PC-9 (cell line): ENCODE results near the gene MSL2. TPM values are rescaled to one million over a fixed set of nuclear protein-coding genes. Genes with fewer than 3 reads are reported as not detected.

Experiments used
- BruUV-seq: library from RNA; stranded (reverse); fragments of 400-500 nt; replicated peaks from 2 replicates; lab custom pipeline; 2021; lab: Mats Ljungman, UMichigan
- CTCF ChIA-PET: fragments of 300-600 bp; sonication (Branson Sonifier 250); formaldehyde crosslinking; loops from one replicate; lab custom pipeline; 2022; ENCODE audit warnings: antibody characterized with exemption; lab: Charles Lee
- POLR2A ChIA-PET: fragments of 300-600 bp; sonication (Branson Sonifier 250); formaldehyde crosslinking; loops from one replicate; lab custom pipeline; 2022; ENCODE audit warnings: antibody characterized with exemption; ENCODE audit not compliant: unreplicated experiment; lab: Charles Lee
- DNase-seq, 2 experiments: peaks; one replicate each; pipeline versions ENCODE4 v3.0.0 to v3.0.0-alpha.2; 2015 to 2022; ENCODE audit warnings: mixed read lengths in 1 of 2
- H2AFZ ChIP-seq: fragments of 200-600 bp; sonication (generic); 2 replicates; pipeline ENCODE4 v1.8.1; 2017; ENCODE audit warnings: antibody characterized with exemption
- H3F3A ChIP-seq: fragments of 200-600 bp; sonication (generic); 2 replicates; pipeline ENCODE4 v1.8.1; 2017; ENCODE audit warnings: antibody characterized with exemption, mild to moderate bottlenecking, low read depth; ENCODE audit not compliant: insufficient read depth
- H3K27ac ChIP-seq: fragments of 200-600 bp; sonication (generic); 2 replicates; pipeline ENCODE4 v1.6.1; 2016; ENCODE audit warnings: mixed run types
- H3K27me3 ChIP-seq: fragments of 200-600 bp; sonication (generic); 2 replicates; pipeline ENCODE4 v1.6.1; 2016; ENCODE audit warnings: low read depth, mixed run types; ENCODE audit not compliant: insufficient read depth
- H3K36me3 ChIP-seq: fragments of 200-600 bp; sonication (generic); 2 replicates; pipeline ENCODE4 v1.6.1; 2016; ENCODE audit warnings: low read depth, mixed run types
- H3K4me1 ChIP-seq: fragments of 200-600 bp; sonication (generic); replicated peaks from 2 replicates; pipeline ENCODE4 v1.6.1; 2016; ENCODE audit warnings: mixed run types; ENCODE audit not compliant: insufficient read depth
- H3K4me2 ChIP-seq: fragments of 200-600 bp; sonication (generic); 2 replicates; pipeline ENCODE4 v1.6.1; 2017; ENCODE audit warnings: mixed run types
- H3K4me3 ChIP-seq: fragments of 200-600 bp; sonication (generic); 2 replicates; pipeline ENCODE4 v1.6.1; 2016; ENCODE audit warnings: mixed run types
- H3K79me2 ChIP-seq: fragments of 200-600 bp; sonication (generic); 2 replicates; pipeline ENCODE4 v1.6.1; 2017; ENCODE audit warnings: low read depth, mixed run types
- H3K9me2 ChIP-seq: fragments of 200-600 bp; sonication (generic); 2 replicates; pipeline ENCODE4 v1.8.1; 2017; ENCODE audit warnings: mild to moderate bottlenecking; ENCODE audit not compliant: insufficient read depth
- H3K9me3 ChIP-seq: fragments of 200-600 bp; sonication (generic); 2 replicates; pipeline ENCODE4 v1.8.1; 2016; ENCODE audit warnings: low read depth; ENCODE audit not compliant: insufficient read depth
- H4K20me1 ChIP-seq: fragments of 200-600 bp; sonication (generic); 2 replicates; pipeline ENCODE4 v1.8.1; 2017; ENCODE audit not compliant: insufficient read depth
- EZH2 ChIP-seq: fragments of 200-600 bp; sonication (generic); IDR thresholded peaks from 2 replicates; pipeline ENCODE4 v1.8.0; 2017; ENCODE audit warnings: antibody characterized with exemption, low read depth
- intact Hi-C: fragments of 100-400 bp; cut with micrococcal nuclease; formaldehyde crosslinking; loops from one replicate; pipeline ENCODE4 v1.10.0; 2022; ENCODE audit not compliant: unreplicated experiment
- total RNA-seq: library from RNA; stranded (reverse); gene quantifications from 2 replicates; pipeline ENCODE4 v1.2.3, GENCODE V29; 2021
- TF ChIP-seq, protein P1 (sequence below): fragments of 200-600 bp; sonication (generic); conservative IDR thresholded peaks from 2 replicates; pipeline ENCODE4 v1.6.1; 2017; ENCODE audit warnings: mixed run types, antibody characterized with exemption, mild to moderate bottlenecking, moderate library complexity

The MSL2 gene
- total RNA-seq, 1 experiment from 2014 or later = 34.1 TPM

DNA sequence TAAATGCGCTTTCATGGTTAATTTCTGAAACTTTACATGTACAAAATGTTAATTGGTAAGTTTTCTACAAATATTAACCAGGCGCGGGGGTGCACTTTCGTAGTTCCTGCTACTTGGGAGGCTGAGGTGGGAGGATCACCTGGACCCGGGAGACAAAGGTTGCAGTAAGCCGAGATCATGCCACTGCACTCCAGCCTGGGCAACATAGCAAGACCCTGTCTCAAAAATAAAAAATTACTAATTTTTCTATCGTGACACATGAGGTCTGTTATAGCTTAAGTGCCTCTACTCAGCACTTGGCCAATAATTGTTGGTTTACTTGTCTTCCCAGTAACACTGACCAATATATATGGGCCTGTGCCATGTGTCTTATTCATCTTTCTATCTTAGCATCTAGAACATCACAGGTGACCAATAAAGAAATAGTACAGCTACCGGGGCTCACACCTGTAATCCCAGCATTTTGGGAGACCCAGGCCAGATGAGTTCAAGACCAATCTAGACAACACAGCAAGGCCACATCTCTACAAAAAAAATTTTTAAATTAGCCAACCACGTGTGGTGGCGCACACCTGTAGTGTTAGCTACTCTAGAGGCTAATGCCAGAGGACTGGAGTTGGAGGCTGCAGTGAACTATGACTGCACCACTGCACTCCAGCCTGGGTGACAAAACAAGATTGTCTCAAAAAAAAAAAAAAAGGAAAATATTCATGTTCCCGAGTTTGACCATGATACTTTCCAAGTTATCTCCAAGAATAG, 6.1 kb downstream of the MSL2 start:
- Histone ChIP-seq H3K79me2 (peaks cover 100% of the 10 kb centered on the region), H3K4me1 (peaks cover 54% of the 10 kb centered on the region), H3K27ac (no peak overlapping the region), H3F3A (no peaks in the 10 kb centered on the region), H3K9me2 (no peaks in the 10 kb centered on the region), H3K27me3 (no peaks in the 10 kb centered on the region), H4K20me1 (peaks cover 99% of the 10 kb centered on the region), H3K4me3 (no peak overlapping the region), H2AFZ (no peak overlapping the region), H3K9me3 (no peaks in the 10 kb centered on the region), H3K36me3 (0 out of 2 replicates have a peak, but pooled peaks cover 4% of the 10 kb centered on the region), H3K4me2 (peak overlapping the region; percentile 45; the same call in 1 of the 2 replicates)
- no peak for TF ChIP-seq EZH2
- TF ChIP-seq, protein P1, sequence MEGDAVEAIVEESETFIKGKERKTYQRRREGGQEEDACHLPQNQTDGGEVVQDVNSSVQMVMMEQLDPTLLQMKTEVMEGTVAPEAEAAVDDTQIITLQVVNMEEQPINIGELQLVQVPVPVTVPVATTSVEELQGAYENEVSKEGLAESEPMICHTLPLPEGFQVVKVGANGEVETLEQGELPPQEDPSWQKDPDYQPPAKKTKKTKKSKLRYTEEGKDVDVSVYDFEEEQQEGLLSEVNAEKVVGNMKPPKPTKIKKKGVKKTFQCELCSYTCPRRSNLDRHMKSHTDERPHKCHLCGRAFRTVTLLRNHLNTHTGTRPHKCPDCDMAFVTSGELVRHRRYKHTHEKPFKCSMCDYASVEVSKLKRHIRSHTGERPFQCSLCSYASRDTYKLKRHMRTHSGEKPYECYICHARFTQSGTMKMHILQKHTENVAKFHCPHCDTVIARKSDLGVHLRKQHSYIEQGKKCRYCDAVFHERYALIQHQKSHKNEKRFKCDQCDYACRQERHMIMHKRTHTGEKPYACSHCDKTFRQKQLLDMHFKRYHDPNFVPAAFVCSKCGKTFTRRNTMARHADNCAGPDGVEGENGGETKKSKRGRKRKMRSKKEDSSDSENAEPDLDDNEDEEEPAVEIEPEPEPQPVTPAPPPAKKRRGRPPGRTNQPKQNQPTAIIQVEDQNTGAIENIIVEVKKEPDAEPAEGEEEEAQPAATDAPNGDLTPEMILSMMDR = no peak
- no TSS peak for BruUV-seq
- ChIA-PET POLR2A (no interaction called here), CTCF (no interaction called here)
- no peak for DNase-seq
- intact Hi-C loops = loop anchor here (10.0 kb wide), 2 partner anchors 285 to 435 kb away; no protein-coding TSS in a partner anchor

DNA sequence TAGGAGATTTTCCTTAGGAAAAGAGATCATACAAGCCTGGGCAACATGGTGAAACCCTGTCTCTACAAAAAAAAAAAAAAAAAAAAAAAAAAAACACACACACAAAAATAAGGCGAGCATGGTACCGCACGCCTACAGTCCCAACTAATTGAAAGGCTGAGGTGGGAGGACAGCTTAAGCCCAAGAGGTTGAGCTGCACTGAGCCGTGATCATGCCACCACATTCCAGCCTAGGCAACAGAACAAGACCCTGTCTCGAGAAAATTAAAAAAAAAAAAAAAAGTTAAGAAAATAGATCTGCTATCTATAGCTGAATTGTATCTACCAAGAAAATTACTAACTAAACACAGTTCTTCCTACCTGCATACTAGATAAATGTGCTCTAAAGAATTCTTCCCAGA, 7.1 kb downstream of the MSL2 start:
- BruUV-seq = no TSS peak
- intact Hi-C loops = no loop called here
- H4K20me1 ChIP-seq = peaks cover 99% of the 10 kb centered on the region

DNA sequence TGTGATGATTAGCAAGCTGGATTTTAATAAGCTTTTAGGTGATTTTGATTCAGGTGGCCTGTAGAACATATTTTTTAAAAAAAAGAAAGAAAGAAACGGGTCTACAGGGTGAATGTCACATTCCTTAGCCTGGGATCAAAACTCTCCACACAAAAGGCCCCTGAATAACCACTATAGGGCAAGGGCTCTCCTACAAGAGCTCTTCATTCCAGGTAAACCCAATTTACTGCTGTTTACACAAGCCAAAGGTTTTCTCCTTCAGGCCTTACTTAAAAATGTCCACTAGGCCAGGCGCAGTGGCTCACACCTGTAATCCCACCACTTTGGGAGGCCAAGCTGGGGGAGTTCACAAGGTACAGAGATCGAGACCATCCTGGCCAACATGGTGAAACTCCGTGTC, 8.3 kb downstream of the MSL2 start:
- no peaks in the 10 kb centered on the region for H3K9me2 ChIP-seq
- no peak for TF ChIP-seq EZH2
- TF ChIP-seq, protein P1 = no peak
- no peak overlapping the region for H3K4me3 ChIP-seq
- peaks cover 54% of the 10 kb centered on the region for H3K4me1 ChIP-seq
- no peaks in the 10 kb centered on the region for H3K27me3 ChIP-seq
- intact Hi-C loops = no loop called here
- H2AFZ ChIP-seq = no peak overlapping the region
- H3F3A ChIP-seq = no peaks in the 10 kb centered on the region
- DNase-seq = no peak
- H3K4me2 ChIP-seq = peak overlapping the region; percentile 23; the same call in 1 of the 2 replicates
- H4K20me1 ChIP-seq = peaks cover 99% of the 10 kb centered on the region
- BruUV-seq = no TSS peak
- peaks cover 100% of the 10 kb centered on the region for H3K79me2 ChIP-seq
- ChIA-PET CTCF (interaction anchor here (0.5 to 0.7 kb wide), 2 partner anchors 11 to 86 kb away, joined by 5 to 6 read pairs; no protein-coding TSS in a partner anchor), POLR2A (no interaction called here)
- no peak overlapping the region; the same call in 1 of the 2 replicates for H3K27ac ChIP-seq
- H3K36me3 ChIP-seq = no peaks in the 10 kb centered on the region
- H3K9me3 ChIP-seq = no peaks in the 10 kb centered on the region

More for the DNA sequence above, 7.1 kb downstream of the MSL2 start:
- H3K4me1 ChIP-seq = peaks cover 54% of the 10 kb centered on the region
- peaks cover 100% of the 10 kb centered on the region for H3K79me2 ChIP-seq
- H3K36me3 ChIP-seq = 0 out of 2 replicates have a peak, but pooled peaks cover 3% of the 10 kb centered on the region
- no peaks in the 10 kb centered on the region for H3F3A ChIP-seq
- H3K4me2 ChIP-seq = no peak overlapping the region
- no peaks in the 10 kb centered on the region for H3K9me2 ChIP-seq
- CTCF ChIA-PET = no interaction called here
- POLR2A ChIA-PET = no interaction called here
- no peaks in the 10 kb centered on the region for H3K9me3 ChIP-seq
- no peak overlapping the region for H2AFZ ChIP-seq
- no peaks in the 10 kb centered on the region for H3K27me3 ChIP-seq
- TF ChIP-seq, protein P1 = no peak
- H3K27ac ChIP-seq = no peak overlapping the region
- no peak for DNase-seq
- H3K4me3 ChIP-seq = no peak overlapping the region
